Measurements from ENCODE around the gene ZWILCH. TPM values are rescaled to one million over a fixed set of nuclear protein-coding genes. Genes with fewer than 3 reads are reported as not detected.

Gene ZWILCH
- total and polyA plus RNA-seq, 10 donors = 3.6 to 12.8 (median 6.4) TPM

DNA sequence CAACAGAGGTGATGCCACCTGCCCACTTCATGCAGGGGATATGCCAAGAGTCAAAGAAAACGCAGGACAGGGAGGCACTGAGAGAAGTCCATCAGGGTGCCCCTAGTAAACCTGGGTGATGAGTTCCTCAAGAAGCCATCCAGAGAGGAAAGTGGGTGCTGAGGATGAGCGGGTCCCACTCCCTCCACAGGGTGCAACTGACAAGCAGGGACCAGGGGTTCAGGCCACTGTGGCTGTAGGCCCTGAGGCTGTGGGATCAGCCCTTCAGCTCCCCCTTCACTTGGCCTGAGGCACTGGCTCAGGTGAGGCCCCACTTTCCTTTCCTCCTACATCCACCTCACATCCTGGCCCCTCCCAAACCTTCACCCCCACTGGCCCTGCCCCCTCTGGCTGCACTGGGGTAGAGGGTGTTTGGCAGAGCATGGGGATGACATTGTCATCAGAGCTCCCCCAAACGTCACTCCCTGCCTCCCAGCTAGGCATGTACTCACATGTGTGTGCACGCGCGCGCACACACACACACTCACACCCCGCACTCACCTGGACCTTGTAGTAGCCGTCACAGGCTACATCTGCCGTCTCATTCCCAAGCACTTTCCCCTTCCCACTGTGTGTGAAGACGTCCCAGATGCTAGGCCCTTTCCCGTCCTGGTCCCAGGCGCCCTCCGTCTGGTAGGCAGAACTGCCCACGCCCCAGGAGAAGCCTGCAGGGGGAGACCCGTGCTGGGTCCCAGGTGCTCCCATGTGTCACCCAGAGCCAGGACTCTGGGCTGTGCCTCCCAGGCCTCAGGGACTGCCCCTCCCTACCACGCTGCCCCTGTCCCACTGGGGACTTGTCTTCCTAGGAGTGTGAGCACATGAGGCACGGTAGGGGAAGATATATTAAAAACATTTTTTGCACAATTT lies 59.3 kb downstream of the ZWILCH start:
- peak; percentile 44 for DNase-seq

DNA sequence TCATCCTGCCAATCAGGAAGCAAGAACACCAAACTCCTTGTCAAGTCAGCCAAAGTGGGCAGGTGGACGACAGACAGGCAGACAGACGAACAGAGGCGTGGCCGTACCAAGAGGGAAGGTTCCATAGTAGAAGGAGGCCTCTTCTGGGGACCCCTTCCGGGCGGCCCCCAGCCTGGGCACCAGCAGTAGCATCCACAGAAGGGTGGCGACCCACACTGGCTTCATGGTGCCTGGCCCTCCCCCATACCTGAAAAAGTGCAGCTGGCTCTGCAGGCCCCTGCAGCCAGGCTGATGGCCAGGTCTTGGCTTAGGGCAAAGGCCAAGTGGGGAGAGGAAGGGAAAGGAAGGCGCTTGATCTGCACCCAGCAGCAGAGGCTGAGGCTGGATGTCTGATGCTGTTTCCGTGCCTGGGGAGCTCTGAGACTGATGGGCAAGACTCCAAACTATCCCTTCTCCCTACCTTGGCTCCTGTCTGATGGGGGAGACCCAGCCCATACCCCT lies 60.1 kb downstream of the ZWILCH start:
- 84 to 91% (median 88%) methylated on average over 9 of the region's 9 CpGs for WGBS, 5 donors
- peak; percentile 52 for DNase-seq
- TF ChIP-seq, protein P1, sequence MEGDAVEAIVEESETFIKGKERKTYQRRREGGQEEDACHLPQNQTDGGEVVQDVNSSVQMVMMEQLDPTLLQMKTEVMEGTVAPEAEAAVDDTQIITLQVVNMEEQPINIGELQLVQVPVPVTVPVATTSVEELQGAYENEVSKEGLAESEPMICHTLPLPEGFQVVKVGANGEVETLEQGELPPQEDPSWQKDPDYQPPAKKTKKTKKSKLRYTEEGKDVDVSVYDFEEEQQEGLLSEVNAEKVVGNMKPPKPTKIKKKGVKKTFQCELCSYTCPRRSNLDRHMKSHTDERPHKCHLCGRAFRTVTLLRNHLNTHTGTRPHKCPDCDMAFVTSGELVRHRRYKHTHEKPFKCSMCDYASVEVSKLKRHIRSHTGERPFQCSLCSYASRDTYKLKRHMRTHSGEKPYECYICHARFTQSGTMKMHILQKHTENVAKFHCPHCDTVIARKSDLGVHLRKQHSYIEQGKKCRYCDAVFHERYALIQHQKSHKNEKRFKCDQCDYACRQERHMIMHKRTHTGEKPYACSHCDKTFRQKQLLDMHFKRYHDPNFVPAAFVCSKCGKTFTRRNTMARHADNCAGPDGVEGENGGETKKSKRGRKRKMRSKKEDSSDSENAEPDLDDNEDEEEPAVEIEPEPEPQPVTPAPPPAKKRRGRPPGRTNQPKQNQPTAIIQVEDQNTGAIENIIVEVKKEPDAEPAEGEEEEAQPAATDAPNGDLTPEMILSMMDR (IDR thresholded peaks at IDR 0.05 in 8 of 11, conservative IDR thresholded peaks at IDR 0.05 in 3 of 11) = no peak
- TF ChIP-seq POLR2A (IDR thresholded peaks at IDR 0.05) = no peak
- no peak for TF ChIP-seq POLR2AphosphoS5 (IDR thresholded peaks at IDR 0.05)
- Histone ChIP-seq H3K9me3 (no peaks in the 10 kb centered on the region), H3K27ac (no peak overlapping the region), H3K4me3 (no peak overlapping the region), H3K4me1 (peaks cover 0 to 10% (median 3%) of the 10 kb centered on the region in 6 donors), H3K27me3 (replicated peaks in 1 of 7) (no peaks in the 10 kb centered on the region), H3K36me3 (no peaks in the 10 kb centered on the region)
- intact Hi-C loops (cut with DNase I; ENCODE audit: low total_unique reads) = no loop called here

More for the DNA sequence above, 59.3 kb downstream of the ZWILCH start:
- TF ChIP-seq, protein P1 (IDR thresholded peaks at IDR 0.05 in 8 of 11, conservative IDR thresholded peaks at IDR 0.05 in 3 of 11) = no peak
- Histone ChIP-seq H3K4me1 (peaks cover 0 to 10% (median 3%) of the 10 kb centered on the region in 6 donors), H3K4me3 (no peak overlapping the region), H3K36me3 (no peaks in the 10 kb centered on the region), H3K9me3 (no peaks in the 10 kb centered on the region), H3K27me3 (replicated peaks in 1 of 7) (no peaks in the 10 kb centered on the region), H3K27ac (no peak overlapping the region)
- WGBS, 5 donors = 82 to 90% (median 85%) methylated on average over 18 of the region's 18 CpGs
- intact Hi-C loops (cut with DNase I; ENCODE audit: low total_unique reads) = no loop called here

DNA sequence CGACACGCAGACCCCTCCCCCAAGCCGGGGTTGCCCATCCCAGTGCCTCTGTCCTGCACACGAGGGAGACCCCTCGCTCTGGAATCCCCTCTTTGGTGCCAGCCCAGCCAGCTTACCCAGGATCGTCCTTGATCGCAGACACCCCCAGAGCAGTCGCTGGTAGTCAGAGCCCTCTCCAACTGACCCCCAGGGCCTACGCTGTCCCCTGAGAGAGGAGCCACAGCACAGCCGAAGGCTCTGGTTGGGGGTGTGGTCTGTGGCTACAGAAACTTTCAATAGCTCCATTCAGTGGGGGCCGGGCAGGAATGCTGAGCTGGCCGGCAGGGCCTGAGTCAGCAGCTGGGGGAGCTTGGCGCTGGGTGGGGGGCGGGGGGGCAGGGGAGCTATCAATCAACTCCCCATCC lies 60.6 kb downstream of the ZWILCH start, which contains the start of gene LCTL:
Gene LCTL (minus strand): TSS at position 258 of the 404 bp plus-strand sequence. CDS start 633 bp downstream, outside the sequence.
- H3K36me3 ChIP-seq = no peaks in the 10 kb centered on the region
- TF ChIP-seq POLR2A (IDR thresholded peaks at IDR 0.05) = no peak
- TF ChIP-seq, protein P1 (IDR thresholded peaks at IDR 0.05 in 8 of 11, conservative IDR thresholded peaks at IDR 0.05 in 3 of 11) = no peak
- no peak for TF ChIP-seq POLR2AphosphoS5 (IDR thresholded peaks at IDR 0.05)
- H3K9me3 ChIP-seq = no peaks in the 10 kb centered on the region
- peaks cover 0 to 10% (median 3%) of the 10 kb centered on the region in 6 donors for H3K4me1 ChIP-seq
- no peak within 1 kb of the TSS for H3K27ac ChIP-seq
- H3K27me3 ChIP-seq (replicated peaks in 1 of 7) = no peaks in the 10 kb centered on the region
- intact Hi-C loops (cut with DNase I; ENCODE audit: low total_unique reads) = no loop called here
- DNase-seq = peak; percentile 19
- no peak within 1 kb of the TSS for H3K4me3 ChIP-seq
- WGBS, 5 donors = 74 to 81% (median 78%) methylated on average over 12 to 14 of the region's 14 CpGs

DNA sequence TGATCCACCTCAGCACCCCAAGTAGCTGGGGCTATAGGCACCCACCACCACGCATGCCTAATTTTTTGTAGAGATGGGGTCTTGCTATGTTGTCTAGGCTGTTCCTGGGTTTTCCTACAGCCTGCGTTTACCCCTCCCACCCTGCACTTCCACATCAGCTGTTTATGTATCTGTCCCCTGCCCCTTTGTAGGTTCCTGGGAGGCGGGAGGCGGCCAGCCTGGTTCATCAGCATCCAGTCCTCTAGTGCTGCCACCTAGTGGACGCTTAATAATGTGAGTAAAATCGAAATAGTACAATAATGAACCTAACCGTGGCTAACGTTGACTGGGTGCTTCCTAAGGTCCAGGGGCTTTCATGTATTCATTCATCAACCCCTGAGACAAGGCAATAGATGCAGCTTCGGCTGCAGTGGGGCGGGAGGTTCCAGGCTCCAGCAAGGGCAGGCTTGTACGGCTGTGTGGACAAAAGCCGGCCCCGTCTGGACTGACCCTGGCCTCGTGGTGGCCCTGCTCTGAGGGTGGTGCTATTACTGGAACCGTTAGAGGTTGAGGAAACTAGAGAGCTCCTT lies 61.9 kb downstream of the ZWILCH start:
- 30 to 38% (median 32%) methylated on average over 15 of the region's 15 CpGs for WGBS, 5 donors
- peak; percentile 66 for DNase-seq
- H3K27ac ChIP-seq = no peak overlapping the region

More for the DNA sequence above, 61.9 kb downstream of the ZWILCH start:
- intact Hi-C loops (cut with DNase I; ENCODE audit: low total_unique reads) = no loop called here
- Histone ChIP-seq H3K36me3 (no peaks in the 10 kb centered on the region), H3K27me3 (replicated peaks in 1 of 7) (no peaks in the 10 kb centered on the region), H3K4me1 (peaks cover 0 to 10% (median 3%) of the 10 kb centered on the region in 6 donors), H3K4me3 (no peak overlapping the region), H3K9me3 (no peaks in the 10 kb centered on the region)
- TF ChIP-seq, protein P1 (IDR thresholded peaks at IDR 0.05 in 8 of 11, conservative IDR thresholded peaks at IDR 0.05 in 3 of 11) = peak in 10 of 11 experiments; percentile 7 to 67 (median 56)
- TF ChIP-seq POLR2AphosphoS5 (IDR thresholded peaks at IDR 0.05) (no peak), POLR2A (IDR thresholded peaks at IDR 0.05) (no peak)
